Measurements from ENCODE around the gene FAM89B.

The FAM89B gene

GRCh38 chr11:65574811-65575567 is 2.7 kb downstream of the FAM89B start:
- DNase-seq, result no peak

GRCh38 chr11:65575568-65576231 is 3.4 kb downstream of the FAM89B start, which contains the start of gene EHBP1L1:
Gene EHBP1L1, plus strand, starts transcription at chr11:65576053. Its CDS starts 250 bp downstream, at chr11:65576303.
- DNase-seq, result peak; percentile 83 to 90

GRCh38 chr11:65576232-65576866 is 4.0 kb downstream of the FAM89B start:
- peak; percentile 54 to 83 for DNase-seq

GRCh38 chr11:65576867-65577755 is 4.8 kb downstream of the FAM89B start:
- DNase-seq, result peak; percentile 89 to 90

- no peak for DNase-seq
Measured at GRCh38 chr11:65577756-65578109, 5.4 kb downstream of the FAM89B start.

- DNase-seq, result no peak
Measured at GRCh38 chr11:65578134-65578533, 5.8 kb downstream of the FAM89B start.

- DNase-seq, result no peak
Measured at GRCh38 chr11:65578667-65579066, 6.3 kb downstream of the FAM89B start.

GRCh38 chr11:65579291-65579690 is 7.0 kb downstream of the FAM89B start:
- DNase-seq, result no peak

GRCh38 chr11:65580031-65580692 is 7.8 kb downstream of the FAM89B start:
- DNase-seq, result no peak

- DNase-seq, result no peak
Measured at GRCh38 chr11:65580756-65581155, 8.4 kb downstream of the FAM89B start.

- DNase-seq, result no peak
Measured at GRCh38 chr11:65581928-65582327, 9.6 kb downstream of the FAM89B start.

GRCh38 chr11:65583589-65583988 is 11.3 kb downstream of the FAM89B start:
- DNase-seq, result no peak

- DNase-seq, result no peak
Measured at GRCh38 chr11:65584106-65584505, 11.8 kb downstream of the FAM89B start.

- DNase-seq, result no peak
Measured at GRCh38 chr11:65584723-65585171, 12.4 kb downstream of the FAM89B start.

GRCh38 chr11:65585396-65586246 is 13.3 kb downstream of the FAM89B start:
- no peak for DNase-seq

- DNase-seq, result no peak
Measured at GRCh38 chr11:65586247-65586630, 13.9 kb downstream of the FAM89B start.

GRCh38 chr11:65586676-65587075 is 14.3 kb downstream of the FAM89B start:
- peak; percentile 43 to 54 for DNase-seq

GRCh38 chr11:65588199-65589054 is 16.1 kb downstream of the FAM89B start:
- DNase-seq, result peak; percentile 71 to 77

GRCh38 chr11:65589444-65590239 is 17.3 kb downstream of the FAM89B start:
- no peak for DNase-seq
